ENCODE data around the gene SLC1A2. TPM values are rescaled to one million over a fixed set of nuclear protein-coding genes. Genes with fewer than 3 reads are reported as not detected.

The SLC1A2 gene
- total RNA-seq, 4 donors from 2014 or later, result 1.0 to 11.5 (median 5.0) TPM

GRCh38 chr11:35247863-35248262 is 171.5 kb downstream of the SLC1A2 start:
- TF ChIP-seq CTCF (IDR thresholded peaks at IDR 0.05) (no peak), POLR2A (IDR thresholded peaks at IDR 0.05) (no peak)
- Histone ChIP-seq H3K4me3 (no peak overlapping the region), H3K27ac (peak overlapping the region; percentile 89 to 93), H3K27me3 (no peaks in the 10 kb centered on the region), H3K36me3 (no peaks in the 10 kb centered on the region), H3K9me3 (no peaks in the 10 kb centered on the region), H3K4me1 (peaks cover 0 to 10% of the 10 kb centered on the region in 2 donors)
- intact Hi-C loops (cut with DNase I; ENCODE audit: low total_unique reads), result no loop called here
- DNase-seq, result no peak

- no peaks in the 10 kb centered on the region for H3K36me3 ChIP-seq
- H3K27me3 ChIP-seq, result no peaks in the 10 kb centered on the region
- no peak overlapping the region for H3K4me3 ChIP-seq
- H3K9me3 ChIP-seq, result no peaks in the 10 kb centered on the region
- peaks cover 0 to 10% of the 10 kb centered on the region in 2 donors for H3K4me1 ChIP-seq
- DNase-seq, result peak in 1 of 2 donors; percentile 34
- TF ChIP-seq POLR2A (IDR thresholded peaks at IDR 0.05) (no peak), CTCF (IDR thresholded peaks at IDR 0.05) (no peak)
- intact Hi-C loops (cut with DNase I; ENCODE audit: low total_unique reads), result no loop called here
- H3K27ac ChIP-seq, result peak overlapping the region; percentile 89 to 93
Measured at GRCh38 chr11:35247428-35247827, 171.9 kb downstream of the SLC1A2 start.

- intact Hi-C loops (cut with DNase I; ENCODE audit: low total_unique reads), result no loop called here
- Histone ChIP-seq H3K36me3 (no peaks in the 10 kb centered on the region), H3K27me3 (no peaks in the 10 kb centered on the region), H3K27ac (peak overlapping the region; percentile 89 to 93), H3K4me3 (no peak overlapping the region), H3K9me3 (no peaks in the 10 kb centered on the region), H3K4me1 (peaks cover 0 to 10% of the 10 kb centered on the region in 2 donors)
- DNase-seq, result peak; percentile 59 to 84
- TF ChIP-seq POLR2A (IDR thresholded peaks at IDR 0.05) (no peak), CTCF (IDR thresholded peaks at IDR 0.05) (no peak)
Measured at GRCh38 chr11:35246745-35247144, 172.6 kb downstream of the SLC1A2 start.

- peak overlapping the region; percentile 89 to 93 for H3K27ac ChIP-seq
- no peaks in the 10 kb centered on the region for H3K27me3 ChIP-seq
- DNase-seq, result peak in 1 of 2 donors; percentile 38
- TF ChIP-seq CTCF (IDR thresholded peaks at IDR 0.05) (no peak), POLR2A (IDR thresholded peaks at IDR 0.05) (no peak)
- no peaks in the 10 kb centered on the region for H3K9me3 ChIP-seq
- no peak overlapping the region for H3K4me3 ChIP-seq
- peaks cover 0 to 10% of the 10 kb centered on the region in 2 donors for H3K4me1 ChIP-seq
- no peaks in the 10 kb centered on the region for H3K36me3 ChIP-seq
- intact Hi-C loops (cut with DNase I; ENCODE audit: low total_unique reads), result no loop called here
Measured at GRCh38 chr11:35245786-35246185, 173.6 kb downstream of the SLC1A2 start.

- H3K27ac ChIP-seq, result peak overlapping the region; percentile 89 to 93
- intact Hi-C loops (cut with DNase I; ENCODE audit: low total_unique reads), result no loop called here
Measured at GRCh38 chr11:35245056-35245455, 174.3 kb downstream of the SLC1A2 start.

More at GRCh38 chr11:35245056-35245455, 174.3 kb downstream of the SLC1A2 start:
- H3K36me3 ChIP-seq, result no peaks in the 10 kb centered on the region
- H3K9me3 ChIP-seq, result no peaks in the 10 kb centered on the region
- no peak overlapping the region for H3K4me3 ChIP-seq
- TF ChIP-seq POLR2A (IDR thresholded peaks at IDR 0.05), result no peak
- no peak for TF ChIP-seq CTCF (IDR thresholded peaks at IDR 0.05)
- DNase-seq, result peak in 1 of 2 donors; percentile 24
- H3K4me1 ChIP-seq, result peaks cover 0 to 10% of the 10 kb centered on the region in 2 donors
- H3K27me3 ChIP-seq, result no peaks in the 10 kb centered on the region

All from uterus (tissue), 4 donors.